WTC11 (cell line): ENCODE measurements around the gene RARS2. TPM values are rescaled to one million over a fixed set of nuclear protein-coding genes. Genes with fewer than 3 reads are reported as not detected.

Source experiments
- ATAC-seq: fragments of 200-7000 bp; cut with Tn5 transposase; 2 replicates; pipeline ENCODE4 v1.10.0; 2021; ENCODE audit warnings: mild to moderate bottlenecking, moderate library complexity
- CTCF ChIA-PET: fragments of 300-600 bp; sonication (Branson Sonifier 250); formaldehyde crosslinking; loops from one replicate; lab custom pipeline; 2021; ENCODE audit warnings: antibody characterized with exemption; lab: Charles Lee
- POLR2A ChIA-PET: fragments of 350-600 bp; sonication (Branson Sonifier 250); formaldehyde crosslinking; loops from one replicate; lab custom pipeline; 2021; ENCODE audit warnings: antibody characterized with exemption; lab: Charles Lee
- DNase-seq: peaks from one replicate; pipeline ENCODE4 v3.0.0; 2021; ENCODE audit warnings: low spot score
- H3K27ac Mint-ChIP-seq: 2 replicates; pipeline ENCODE4 v1.8.0; 2021; ENCODE audit warnings: mixed read lengths
- H3K27me3 Mint-ChIP-seq: 2 replicates; pipeline ENCODE4 v1.8.0; 2021; ENCODE audit warnings: low read depth, mild to moderate bottlenecking, moderate library complexity, mixed read lengths
- H3K36me3 Mint-ChIP-seq: 2 replicates; pipeline ENCODE4 v1.8.0; 2021; ENCODE audit warnings: mixed read lengths
- H3K4me1 Mint-ChIP-seq: 2 replicates; pipeline ENCODE4 v1.8.0; 2022; ENCODE audit warnings: mixed read lengths
- H3K4me3 Mint-ChIP-seq: 2 replicates; pipeline ENCODE4 v1.8.0; 2021; ENCODE audit warnings: mild to moderate bottlenecking, moderate library complexity, mixed read lengths
- H3K9me3 Mint-ChIP-seq: 2 replicates; pipeline ENCODE4 v1.8.0; 2021; ENCODE audit warnings: mixed read lengths
- ARID4B ChIP-seq: sonication (generic); formaldehyde crosslinking; IDR thresholded peaks from 2 replicates; pipeline ENCODE4 v1.8.0; 2023; ENCODE audit warnings: missing genetic modification reagents, mild to moderate bottlenecking, borderline replicate concordance
- ATF1 ChIP-seq: sonication (generic); formaldehyde crosslinking; IDR thresholded peaks from 2 replicates; pipeline ENCODE4 v1.8.1; 2023; ENCODE audit warnings: mild to moderate bottlenecking, moderate library complexity, missing genetic modification reagents
- E2F4 ChIP-seq: sonication (generic); formaldehyde crosslinking; IDR thresholded peaks from 2 replicates; pipeline ENCODE4 v1.8.1; 2022; ENCODE audit warnings: low read depth, mild to moderate bottlenecking, moderate library complexity, missing genetic modification reagents, borderline replicate concordance
- ELF4 ChIP-seq: sonication (generic); formaldehyde crosslinking; IDR thresholded peaks from 2 replicates; pipeline ENCODE4 v1.8.1; 2022; ENCODE audit warnings: low read depth, mild to moderate bottlenecking, moderate library complexity, missing genetic modification reagents
- HMGXB4 ChIP-seq: sonication (generic); formaldehyde crosslinking; IDR thresholded peaks from 2 replicates; pipeline ENCODE4 v1.8.1; 2023; ENCODE audit warnings: mild to moderate bottlenecking, moderate library complexity, missing genetic modification reagents
- IRF1 ChIP-seq: sonication (generic); formaldehyde crosslinking; IDR thresholded peaks from 2 replicates; pipeline ENCODE4 v1.8.0; 2023; ENCODE audit warnings: missing genetic modification reagents
- IRF2 ChIP-seq: sonication (generic); formaldehyde crosslinking; IDR thresholded peaks from 2 replicates; pipeline ENCODE4 v1.8.0; 2022; ENCODE audit warnings: low read depth, missing genetic modification reagents, borderline replicate concordance
- KAT7 ChIP-seq: sonication (generic); formaldehyde crosslinking; IDR thresholded peaks from 2 replicates; pipeline ENCODE4 v1.8.1; 2023; ENCODE audit warnings: missing genetic modification reagents, mild to moderate bottlenecking, borderline replicate concordance
- STAT6 ChIP-seq: sonication (generic); formaldehyde crosslinking; conservative IDR thresholded peaks from 2 replicates; pipeline ENCODE4 v1.8.1; 2023; ENCODE audit warnings: mild to moderate bottlenecking, low read depth, missing genetic modification reagents, moderate library complexity
- USF1 ChIP-seq: sonication (generic); formaldehyde crosslinking; IDR thresholded peaks from 2 replicates; pipeline ENCODE4 v1.8.0; 2022; ENCODE audit warnings: mild to moderate bottlenecking, missing genetic modification reagents
- ZBTB43 ChIP-seq: sonication (generic); formaldehyde crosslinking; IDR thresholded peaks from 2 replicates; pipeline ENCODE4 v1.8.1; 2023; ENCODE audit warnings: mild to moderate bottlenecking, missing genetic modification reagents
- ZNF232 ChIP-seq: sonication (generic); formaldehyde crosslinking; IDR thresholded peaks from 2 replicates; pipeline ENCODE4 v1.8.0; 2022; ENCODE audit warnings: mild to moderate bottlenecking, missing genetic modification reagents
- ZNF423 ChIP-seq: fragments of 250-450 bp; sonication (Bioruptor Pico); IDR thresholded peaks from 2 replicates; pipeline ENCODE4 v2.1.2; 2022; ENCODE audit warnings: mild to moderate bottlenecking, moderate library complexity
- total RNA-seq: library from RNA; stranded (reverse); gene quantifications from 3 replicates; pipeline ENCODE4 v1.2.3, GENCODE V29; 2021

Gene RARS2
- total RNA-seq, 1 experiment from 2014 or later, result 32.9 TPM

GRCh38 chr6:87551799-87552198, 38.0 kb downstream of the RARS2 start:
- Mint-ChIP-seq H3K27ac (no peak overlapping the region), H3K36me3 (peaks cover 48% of the 10 kb centered on the region)
- TF ChIP-seq STAT6 (CRISPR knock-in tag), result no peak
- no peak for TF ChIP-seq ELF4 (CRISPR knock-in tag)
- no peak for TF ChIP-seq ARID4B (CRISPR knock-in tag)
- TF ChIP-seq ATF1 (CRISPR knock-in tag), result no peak
- no peak for TF ChIP-seq HMGXB4 (CRISPR knock-in tag)
- no peak for TF ChIP-seq ZNF232 (CRISPR knock-in tag)
- TF ChIP-seq IRF2 (CRISPR knock-in tag), result no peak
- no peak for TF ChIP-seq IRF1 (CRISPR knock-in tag)
- no peak for TF ChIP-seq E2F4
- TF ChIP-seq ZBTB43 (CRISPR knock-in tag), result no peak
- TF ChIP-seq USF1, result no peak
- no peak for TF ChIP-seq KAT7 (CRISPR knock-in tag)
- TF ChIP-seq ZNF423 (CRISPR knock-in tag), result no peak

More at GRCh38 chr6:87551799-87552198, 38.0 kb downstream of the RARS2 start:
- no peak overlapping the region for H3K4me3 Mint-ChIP-seq
- DNase-seq (no peak), ATAC-seq (no peak)
- CTCF ChIA-PET, result interaction anchor here (1.0 kb wide), 1 partner anchor 485 kb away, joined by 4 read pairs; no protein-coding TSS in a partner anchor
- no peaks in the 10 kb centered on the region for H3K27me3 Mint-ChIP-seq
- POLR2A ChIA-PET, result no interaction called here
- H3K4me1 Mint-ChIP-seq, result no peaks in the 10 kb centered on the region
- H3K9me3 Mint-ChIP-seq, result no peaks in the 10 kb centered on the region
